Measurements from ENCODE around the gene PPP4R3B. TPM values are rescaled to one million over a fixed set of nuclear protein-coding genes. Genes with fewer than 3 reads are reported as not detected.

Gene PPP4R3B
- total RNA-seq, 1 donor from 2014 or later, result 39.3 TPM

DNA sequence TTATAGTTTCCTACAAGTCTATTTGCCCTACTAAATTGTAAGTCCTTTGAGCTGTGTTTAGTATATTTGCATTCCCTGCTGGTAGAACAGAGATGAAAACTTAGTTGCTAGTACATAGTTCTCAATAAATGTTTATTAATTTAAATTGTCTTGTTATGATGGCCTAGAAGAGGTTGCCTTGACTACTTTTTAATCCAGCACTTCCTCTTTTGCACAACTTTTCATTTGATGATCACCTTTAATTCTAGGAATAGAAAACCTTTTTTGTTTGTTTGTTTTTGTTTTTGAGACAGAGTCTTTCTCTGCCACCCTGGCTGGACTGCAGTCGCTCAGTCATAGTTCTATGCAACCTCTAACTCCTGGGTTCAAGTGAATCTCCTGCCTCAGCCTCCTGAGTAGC lies 91.2 kb downstream of the PPP4R3B start:
- Mint-ChIP-seq H3K27ac (ENCODE audit: unreplicated experiment) (no peak overlapping the region), H3K4me1 (ENCODE audit: low read depth) (no peaks in the 10 kb centered on the region), H3K4me3 (ENCODE audit: unreplicated experiment) (no peak overlapping the region), H3K27me3 (ENCODE audit: low read depth) (no peaks in the 10 kb centered on the region), H3K9me3 (ENCODE audit: low read depth) (no peaks in the 10 kb centered on the region), H3K36me3 (ENCODE audit: low read depth) (peaks cover 24% of the 10 kb centered on the region)
- no peak for TF ChIP-seq CTCF (IDR thresholded peaks at IDR 0.05)
- DNase-seq (ENCODE audit: low spot score), result no peak

DNA sequence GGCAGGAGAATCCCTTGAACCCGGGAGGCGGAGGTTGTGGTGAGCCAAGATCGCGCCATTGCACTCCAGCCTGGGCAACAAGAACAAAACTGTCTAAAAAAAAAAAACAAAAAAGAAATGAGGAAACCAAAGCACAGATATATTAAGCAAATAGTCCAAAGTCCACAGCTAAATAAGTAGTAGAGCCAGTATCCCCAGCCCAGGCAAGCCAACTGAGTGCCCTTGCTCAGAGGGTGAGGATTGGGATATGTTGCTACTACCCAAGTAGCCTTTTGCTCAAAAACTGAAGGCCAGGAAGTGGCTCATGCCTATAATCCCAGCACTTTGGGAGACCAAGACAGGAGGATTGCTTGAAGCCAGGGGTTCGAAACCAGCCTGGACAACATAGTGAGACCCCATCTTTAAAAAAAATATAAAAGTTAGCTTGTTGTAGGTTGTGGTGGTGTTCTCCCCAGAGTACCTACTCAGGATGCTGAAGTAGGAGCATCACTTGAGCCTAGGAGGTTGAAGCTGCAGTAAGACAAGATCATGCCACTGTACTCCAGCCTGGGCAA lies 92.5 kb downstream of the PPP4R3B start:
- Mint-ChIP-seq H3K4me3 (ENCODE audit: unreplicated experiment) (no peak overlapping the region), H3K27me3 (ENCODE audit: low read depth) (no peaks in the 10 kb centered on the region), H3K27ac (ENCODE audit: unreplicated experiment) (no peak overlapping the region), H3K4me1 (ENCODE audit: low read depth) (peaks cover 9% of the 10 kb centered on the region), H3K36me3 (ENCODE audit: low read depth) (peaks cover 16% of the 10 kb centered on the region), H3K9me3 (ENCODE audit: low read depth) (no peaks in the 10 kb centered on the region)
- no peak for DNase-seq (ENCODE audit: low spot score)
- no peak for TF ChIP-seq CTCF (IDR thresholded peaks at IDR 0.05)

DNA sequence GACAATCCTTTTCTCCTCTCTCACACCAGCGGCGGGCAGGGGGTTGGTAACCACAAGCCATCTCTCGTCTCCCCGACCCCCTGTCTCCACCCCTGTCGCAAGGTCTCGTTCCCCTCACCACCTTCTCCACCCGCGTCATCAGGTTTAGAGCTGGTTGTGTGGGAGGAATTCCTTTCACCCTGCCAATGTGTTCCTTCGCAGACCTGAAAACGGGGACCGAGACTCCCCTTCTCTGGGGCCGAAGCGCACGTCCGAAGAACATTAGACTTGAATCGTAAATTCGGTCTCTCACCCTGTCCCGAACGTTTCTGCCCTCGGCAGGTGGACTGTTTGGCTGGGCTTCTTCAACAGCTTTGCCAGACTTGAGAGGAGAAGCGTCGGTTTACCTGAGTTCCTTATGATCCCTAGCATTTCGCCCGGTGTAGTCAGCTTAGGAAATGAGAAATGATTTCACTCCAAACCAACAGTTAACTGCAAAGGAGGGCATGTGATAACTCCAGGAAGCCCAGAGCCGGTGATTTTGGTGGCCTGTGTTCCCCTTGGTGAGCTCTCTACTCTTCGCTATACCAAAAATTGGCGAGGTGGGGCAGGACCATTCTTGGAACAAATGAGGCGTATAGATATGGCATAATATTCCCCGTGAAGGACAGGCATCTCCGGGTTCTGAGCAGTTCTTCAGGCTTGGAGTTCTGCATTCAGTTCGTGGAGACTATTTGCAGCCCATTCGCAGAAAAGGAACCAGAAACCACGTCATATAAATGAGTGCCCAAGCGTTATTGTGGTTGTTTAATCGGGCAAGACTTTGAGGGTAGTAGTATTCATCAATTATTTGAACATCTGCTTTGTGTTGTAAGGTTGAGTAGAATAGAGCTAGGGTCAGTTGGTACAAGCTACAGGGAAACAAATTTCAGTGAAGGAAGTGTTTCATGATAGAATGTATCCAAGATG lies 97.2 kb downstream of the PPP4R3B start:
- no peaks in the 10 kb centered on the region for H3K27me3 Mint-ChIP-seq (ENCODE audit: low read depth)
- peak overlapping the region; percentile 97 for H3K27ac Mint-ChIP-seq (ENCODE audit: unreplicated experiment)
- H3K9me3 Mint-ChIP-seq (ENCODE audit: low read depth), result no peaks in the 10 kb centered on the region
- no peak for DNase-seq (ENCODE audit: low spot score)
- peak overlapping the region; percentile 97 for H3K4me3 Mint-ChIP-seq (ENCODE audit: unreplicated experiment)
- H3K4me1 Mint-ChIP-seq (ENCODE audit: low read depth), result peaks cover 13% of the 10 kb centered on the region
- no peak for TF ChIP-seq CTCF (IDR thresholded peaks at IDR 0.05)
- peaks cover 6% of the 10 kb centered on the region for H3K36me3 Mint-ChIP-seq (ENCODE audit: low read depth)

- peaks cover 2% of the 10 kb centered on the region for H3K36me3 Mint-ChIP-seq (ENCODE audit: low read depth)
- no peaks in the 10 kb centered on the region for H3K27me3 Mint-ChIP-seq (ENCODE audit: low read depth)
- no peak for TF ChIP-seq CTCF (IDR thresholded peaks at IDR 0.05)
- peaks cover 13% of the 10 kb centered on the region for H3K4me1 Mint-ChIP-seq (ENCODE audit: low read depth)
- peak overlapping the region; percentile 97 for H3K27ac Mint-ChIP-seq (ENCODE audit: unreplicated experiment)
- peak overlapping the region; percentile 97 for H3K4me3 Mint-ChIP-seq (ENCODE audit: unreplicated experiment)
- no peak for DNase-seq (ENCODE audit: low spot score)
- no peaks in the 10 kb centered on the region for H3K9me3 Mint-ChIP-seq (ENCODE audit: low read depth)
These were observed 98.6 kb downstream of the PPP4R3B start for GRCh38 chr2:55518841-55519165.

DNA sequence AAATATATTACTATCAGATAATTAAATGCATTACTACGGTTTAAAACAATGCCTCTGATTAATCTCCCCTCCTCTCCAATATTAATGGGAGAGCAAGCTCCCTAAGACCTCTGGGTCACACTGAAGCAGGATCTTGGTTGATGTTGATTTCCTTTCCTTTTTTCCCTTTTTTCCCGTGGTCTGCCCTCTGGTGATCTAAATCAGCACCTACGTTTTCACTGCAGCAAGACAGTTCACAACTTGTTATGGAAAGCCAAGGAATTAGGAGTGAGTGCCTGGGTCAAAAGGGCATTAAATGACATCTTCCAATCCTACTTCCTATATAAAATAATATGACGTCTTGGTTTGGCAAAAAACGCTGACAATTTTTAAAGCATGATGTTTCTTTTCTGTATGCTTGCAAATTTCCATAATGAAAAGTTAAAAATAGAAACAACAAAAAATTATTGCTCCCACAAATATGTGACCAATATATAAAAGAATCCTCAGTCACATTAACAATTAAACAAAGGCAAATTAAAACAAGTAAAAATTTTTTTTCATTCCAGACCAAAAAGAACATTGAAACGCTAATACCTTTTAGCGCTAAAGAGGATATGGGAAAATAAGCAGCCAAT lies 105.8 kb downstream of the PPP4R3B start:
- Mint-ChIP-seq H3K27ac (ENCODE audit: unreplicated experiment) (no peak overlapping the region), H3K27me3 (ENCODE audit: low read depth) (no peaks in the 10 kb centered on the region), H3K9me3 (ENCODE audit: low read depth) (no peaks in the 10 kb centered on the region), H3K4me1 (ENCODE audit: low read depth) (peaks cover 4% of the 10 kb centered on the region), H3K4me3 (ENCODE audit: unreplicated experiment) (no peak overlapping the region), H3K36me3 (ENCODE audit: low read depth) (no peaks in the 10 kb centered on the region)
- peak; percentile 78 for TF ChIP-seq CTCF (IDR thresholded peaks at IDR 0.05)
- no peak for DNase-seq (ENCODE audit: low spot score)
